ENCODE data around the gene C21orf58.

C21orf58 gene

DNA sequence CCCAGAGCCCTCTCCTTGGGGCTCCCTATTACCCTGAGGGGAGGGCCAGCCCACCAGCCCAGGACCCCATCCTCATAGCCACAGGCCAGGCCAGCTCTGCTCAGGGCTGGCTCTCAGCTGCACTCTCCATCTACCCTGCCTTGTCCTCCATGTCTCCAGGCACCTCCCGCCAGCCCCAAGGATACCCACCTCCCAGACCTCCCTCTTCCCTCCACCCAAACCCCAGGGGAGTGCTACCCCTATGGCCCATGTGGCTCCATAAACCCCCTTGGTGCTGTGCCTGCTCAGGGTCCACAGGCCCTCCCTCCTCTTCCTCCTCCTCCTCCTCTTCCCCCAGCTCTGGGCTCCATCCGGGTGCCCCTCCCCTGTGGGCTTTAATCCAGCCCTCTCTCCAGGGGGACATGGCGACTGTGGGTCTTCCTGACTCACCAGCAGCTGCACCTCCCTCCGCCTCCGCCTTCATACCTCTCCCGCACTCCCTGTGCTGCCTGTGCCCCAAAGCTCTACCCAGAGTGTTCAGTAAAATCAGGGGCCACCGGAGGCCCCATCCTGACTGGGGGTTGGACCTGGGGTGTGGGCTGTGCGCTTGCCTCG, 28.4 kb downstream of the C21orf58 start:
- DNase-seq (ENCODE audit: low spot score) = no peak

DNA sequence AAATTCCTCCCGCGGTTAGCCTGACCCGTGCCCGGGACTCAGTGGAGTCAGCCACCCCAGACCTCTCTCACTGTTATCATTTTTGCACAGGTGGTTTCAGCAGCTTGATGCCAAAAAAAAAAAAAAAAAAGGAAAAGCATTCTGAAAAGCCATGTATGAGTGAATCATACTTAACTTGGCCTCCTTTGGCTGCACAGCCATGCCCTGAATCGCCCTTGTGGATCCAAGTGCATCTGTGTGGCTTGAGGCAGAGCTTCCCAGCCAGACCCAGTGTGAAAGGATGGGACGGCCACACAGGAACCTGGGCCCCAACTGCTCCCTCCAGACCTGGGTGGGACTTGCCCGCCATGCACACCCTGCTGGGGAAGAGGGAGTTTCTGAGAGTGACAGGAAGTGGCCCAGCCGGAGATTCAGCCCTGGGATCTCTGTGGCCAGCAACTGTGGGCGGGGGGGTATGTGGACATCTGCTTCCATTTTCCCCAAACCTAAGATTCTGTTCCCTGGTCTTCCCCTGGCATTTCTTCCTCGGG, 29.0 kb downstream of the C21orf58 start:
- DNase-seq (ENCODE audit: low spot score) = no peak

DNA sequence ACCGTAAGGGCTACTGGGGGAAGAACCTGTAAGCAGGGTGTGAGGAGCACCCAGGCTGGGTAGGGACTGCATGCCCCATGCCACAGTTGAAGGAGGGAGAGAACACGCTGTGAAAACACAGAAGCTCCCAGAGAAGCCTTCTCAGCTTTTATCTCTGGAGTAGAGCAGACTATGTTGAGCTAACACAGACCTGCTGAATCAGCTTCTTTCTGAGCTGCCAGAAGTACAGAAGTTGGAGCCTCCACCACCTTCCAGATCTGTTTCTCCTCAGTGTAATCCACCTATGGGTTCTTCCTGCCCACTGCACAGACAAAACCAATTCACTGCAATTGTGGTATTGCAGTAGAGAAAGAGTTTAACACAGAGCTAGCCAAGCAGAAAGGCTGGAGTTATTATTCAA, 32.1 kb downstream of the C21orf58 start:
- DNase-seq (ENCODE audit: low spot score) = no peak

DNA sequence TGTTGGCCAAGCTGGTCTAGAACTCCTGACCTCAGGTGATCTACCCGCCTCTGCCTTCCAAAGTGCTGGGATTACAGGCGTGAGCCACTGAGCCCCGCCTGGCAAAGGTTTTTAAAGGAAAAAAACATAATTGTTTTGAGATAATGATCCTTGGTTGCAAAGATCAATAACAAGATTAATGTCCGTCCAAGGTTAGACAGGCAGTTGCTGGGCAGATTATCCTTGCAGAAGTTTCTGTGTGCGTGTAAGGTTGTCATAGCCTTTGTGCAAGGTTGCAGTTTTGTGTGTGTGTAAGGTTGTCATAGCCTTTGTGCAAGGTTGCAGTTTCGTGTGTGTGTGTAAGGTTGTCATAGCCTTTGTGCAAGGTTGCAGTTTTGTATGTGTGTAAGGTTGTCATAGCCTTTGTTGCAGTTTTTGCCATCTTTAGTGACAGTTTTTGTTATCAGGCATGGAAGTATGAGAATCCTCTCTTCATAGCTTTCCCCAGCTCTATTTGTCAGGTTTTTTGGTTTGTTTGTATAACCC, 34.0 kb downstream of the C21orf58 start:
- no peak for DNase-seq (ENCODE audit: low spot score)

DNA sequence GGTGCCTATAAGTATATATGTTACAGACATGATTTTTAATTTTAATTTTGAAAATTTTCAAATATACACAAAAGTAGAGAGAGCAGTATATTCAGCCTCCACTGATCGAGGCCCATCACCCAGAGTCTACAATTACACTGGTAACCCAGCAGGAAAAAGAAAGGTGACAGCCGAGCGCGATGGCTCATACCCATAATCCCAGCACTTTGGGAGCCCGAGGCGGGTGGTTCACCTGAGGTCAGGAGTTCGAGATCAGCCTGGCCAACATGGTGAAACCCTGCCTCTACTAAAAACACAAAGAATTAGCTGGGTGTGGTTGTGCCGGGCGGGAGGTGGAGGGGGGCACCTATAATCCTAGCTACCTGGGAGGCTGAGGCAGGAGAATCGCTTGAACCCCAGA, 36.1 kb downstream of the C21orf58 start:
- DNase-seq (ENCODE audit: low spot score) = no peak

DNA sequence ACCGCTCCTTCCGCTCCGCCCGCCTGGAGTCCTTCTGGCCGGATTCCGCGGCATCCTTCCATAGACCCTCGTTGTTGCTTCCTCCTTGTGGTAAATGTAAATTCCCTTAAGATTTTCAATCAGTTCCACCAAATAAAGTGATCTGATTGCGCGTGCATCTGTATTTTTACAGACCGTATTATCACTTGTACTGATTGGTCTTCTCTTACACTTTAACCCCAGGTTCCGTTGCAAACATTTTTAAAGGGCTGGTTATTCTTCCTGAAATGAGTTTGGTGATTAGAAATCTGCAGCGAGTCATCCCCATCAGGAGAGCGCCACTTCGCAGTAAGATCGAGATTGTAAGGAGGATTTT, 37.0 kb downstream of the C21orf58 start:
- DNase-seq (ENCODE audit: low spot score) = peak; percentile 77

DNA sequence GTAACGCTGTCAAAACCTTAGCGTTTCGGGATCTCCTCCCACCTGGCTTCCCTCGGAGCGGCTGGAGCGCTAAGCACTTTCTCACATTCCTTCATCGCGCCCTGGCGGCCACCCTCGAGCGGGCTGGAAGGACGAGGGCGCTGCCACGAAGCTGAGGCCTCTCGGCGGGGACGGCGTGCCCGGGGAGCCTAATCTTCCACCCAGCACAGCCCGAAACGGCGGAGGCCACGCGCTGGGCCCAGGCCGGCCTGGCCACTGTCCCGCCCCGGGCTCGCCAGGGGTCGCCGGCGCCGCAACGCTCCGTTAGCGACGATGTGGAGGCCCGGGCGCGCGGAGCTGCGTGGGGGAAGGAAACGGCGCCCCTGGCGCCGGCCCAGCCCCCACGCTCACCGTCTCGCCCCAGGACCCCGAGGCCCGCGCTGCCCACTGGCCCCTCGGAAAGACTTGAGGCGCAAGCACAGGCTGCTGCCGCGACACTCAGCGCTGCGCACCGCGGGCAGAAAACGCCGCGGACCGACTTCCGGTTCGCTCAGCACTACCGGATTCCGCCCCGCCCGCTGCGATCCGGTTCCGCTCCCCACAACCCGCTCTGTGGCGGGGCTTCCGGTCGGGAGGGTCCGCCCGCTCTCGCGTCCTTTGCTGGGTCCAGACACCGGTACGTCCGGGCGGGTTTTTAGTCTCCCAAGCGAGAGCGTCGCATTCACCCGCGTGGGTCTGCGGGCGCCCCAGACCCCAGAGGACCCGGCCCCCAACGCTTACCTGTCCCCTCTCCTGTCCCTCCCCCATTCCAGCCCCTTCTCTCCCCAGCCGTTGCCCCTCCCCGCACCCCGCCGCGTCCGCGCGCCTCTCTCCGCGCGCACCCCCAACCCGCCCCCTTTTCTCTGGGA, 37.7 kb downstream of the C21orf58 start, which contains the start of gene YBEY:
YBEY (plus strand) TSS at position 582 of the 887 bp plus-strand sequence. CDS start 572 bp downstream, outside the sequence.
- DNase-seq (ENCODE audit: low spot score) = peak; percentile 90

DNA sequence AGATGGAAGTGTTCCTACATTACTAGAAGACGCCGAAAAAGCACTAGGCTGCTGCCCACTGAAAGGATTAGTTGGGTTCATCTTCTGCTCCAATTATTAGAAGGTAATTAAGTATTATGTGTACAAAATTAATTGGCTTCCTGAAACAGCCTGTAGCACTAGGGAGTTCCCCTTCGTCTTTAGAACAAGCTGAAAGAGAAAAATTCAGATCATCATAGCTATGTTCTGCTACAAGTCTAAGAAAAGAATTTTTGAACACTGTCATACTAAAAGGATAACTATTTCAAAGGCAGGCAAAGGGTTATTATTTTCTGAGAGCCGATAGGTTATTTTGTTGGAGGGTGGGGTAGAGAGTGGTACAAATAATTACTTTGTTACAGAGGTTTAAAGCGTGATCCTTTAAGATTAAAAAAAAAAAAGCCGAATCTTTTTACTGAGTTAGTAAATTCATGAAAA, 38.4 kb downstream of the C21orf58 start, which contains the start of gene MCM3AP:
MCM3AP (minus strand) TSS at position 406 of the 456 bp plus-strand sequence; CDS start at position 81, 325 bp downstream.
- DNase-seq (ENCODE audit: low spot score) = no peak

DNA sequence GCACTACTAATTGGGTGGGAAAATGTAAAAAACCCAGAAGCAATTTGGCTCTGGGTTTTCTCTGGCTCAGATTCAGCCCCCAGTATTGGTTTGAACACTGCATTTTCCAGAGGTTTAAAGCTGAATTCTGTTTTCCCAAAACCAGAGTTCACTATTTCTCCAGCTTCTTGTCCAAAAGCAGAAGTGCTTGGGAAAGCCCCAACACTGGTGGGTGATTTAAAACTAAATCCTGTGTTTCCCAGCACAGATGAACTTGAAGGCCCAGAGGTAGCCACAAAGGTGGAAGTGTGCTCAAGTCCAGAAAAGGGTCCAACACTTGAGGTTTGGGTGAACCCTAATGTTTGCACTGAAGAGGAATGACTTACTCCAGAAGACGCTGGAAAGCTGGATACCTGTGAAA, 38.9 kb downstream of the C21orf58 start:
- DNase-seq (ENCODE audit: low spot score) = no peak

DNA sequence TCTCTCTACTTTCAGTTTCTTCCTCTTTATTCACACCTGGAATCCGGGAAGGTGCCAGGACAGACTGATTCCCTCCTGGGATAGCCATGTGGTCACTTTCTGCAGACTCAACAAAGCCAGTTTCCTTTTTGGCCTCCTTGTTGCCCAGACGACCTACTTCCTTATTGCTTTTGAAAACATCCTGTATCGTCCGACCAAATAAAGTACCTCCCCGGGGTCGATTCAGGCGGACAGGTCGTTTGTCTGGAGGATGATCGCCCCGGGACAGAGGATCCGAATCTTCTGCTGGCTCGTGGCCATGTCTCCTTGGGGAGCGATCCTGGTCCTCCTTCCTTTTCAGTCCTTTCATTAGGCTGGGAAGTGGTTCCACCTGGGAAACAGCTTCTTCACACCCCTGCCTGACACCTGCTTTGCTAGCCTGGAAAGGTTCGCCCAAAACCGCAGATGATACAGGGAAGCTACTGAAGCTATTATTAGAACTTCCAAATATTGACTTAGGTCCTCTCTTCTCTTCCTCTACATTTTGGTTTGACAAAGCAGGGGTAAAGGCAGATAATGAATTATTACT, 39.5 kb downstream of the C21orf58 start:
- DNase-seq (ENCODE audit: low spot score) = peak; percentile 71

DNA sequence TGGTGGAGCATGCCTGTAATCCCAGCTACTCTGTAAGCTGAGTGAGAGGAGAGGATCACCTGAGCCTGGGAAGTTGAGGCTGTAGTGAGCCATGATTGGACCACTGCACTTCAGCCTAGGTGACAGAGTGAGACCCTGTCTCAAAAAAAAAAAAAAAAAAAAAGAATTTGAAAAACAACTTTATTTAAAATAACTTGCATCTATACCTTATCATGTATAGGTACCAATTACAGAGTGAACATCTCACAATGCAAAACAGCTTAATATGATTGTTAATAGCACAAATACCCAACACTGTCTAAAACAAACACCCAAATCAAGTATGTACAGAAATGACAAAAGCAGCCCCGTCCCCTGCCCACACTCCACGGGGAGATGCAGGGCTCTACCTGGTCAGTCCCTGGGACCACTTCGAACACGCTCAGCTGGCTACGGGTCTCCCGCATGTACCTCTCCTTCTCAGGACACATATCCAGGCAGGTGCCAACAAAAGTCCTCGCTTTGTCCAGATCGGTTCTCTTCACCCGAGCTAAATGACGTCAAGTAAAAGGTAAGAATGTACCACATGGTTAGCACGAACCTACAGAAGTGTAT, 48.8 kb downstream of the C21orf58 start:
- no peak for DNase-seq (ENCODE audit: low spot score)

DNA sequence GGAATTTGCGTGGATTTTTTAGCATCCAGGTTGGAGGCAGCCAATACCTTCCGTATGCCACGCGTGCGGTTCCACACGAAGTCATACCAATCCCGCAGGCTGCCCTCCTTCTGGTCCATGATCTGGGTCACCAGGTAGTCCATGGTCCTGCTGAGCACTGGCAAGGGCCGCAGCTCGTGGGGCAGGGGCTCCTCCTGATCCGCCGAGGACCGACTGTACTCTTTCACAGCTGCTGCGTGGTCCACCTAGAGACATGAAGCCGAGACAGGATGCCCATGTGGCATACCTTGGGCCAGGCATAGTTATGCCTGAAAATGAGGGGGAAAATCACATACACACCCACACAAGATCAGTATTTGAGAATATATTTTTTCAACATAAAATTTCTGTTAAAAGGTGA, 50.3 kb downstream of the C21orf58 start:
- no peak for DNase-seq (ENCODE audit: low spot score)

DNA sequence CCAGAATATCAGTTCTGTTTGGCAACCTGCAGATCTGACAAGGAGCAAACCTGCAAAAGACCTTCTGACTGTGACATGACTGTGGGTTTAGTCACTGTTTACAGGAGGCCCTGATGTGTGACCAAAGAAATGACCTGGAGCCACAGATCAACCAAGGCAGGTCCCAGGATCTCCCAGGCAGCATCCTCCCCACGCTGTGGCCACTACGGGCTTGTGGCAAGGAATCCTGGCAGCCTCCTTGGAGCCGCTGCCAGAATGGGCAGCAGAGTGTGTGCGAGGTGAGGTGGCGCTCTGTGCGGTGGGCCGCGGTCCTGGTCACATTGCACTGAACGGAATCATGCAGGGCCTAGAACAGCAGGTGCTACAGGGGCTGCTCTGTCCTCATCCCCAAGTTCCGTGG, 54.2 kb downstream of the C21orf58 start:
- no peak for DNase-seq (ENCODE audit: low spot score)

DNA sequence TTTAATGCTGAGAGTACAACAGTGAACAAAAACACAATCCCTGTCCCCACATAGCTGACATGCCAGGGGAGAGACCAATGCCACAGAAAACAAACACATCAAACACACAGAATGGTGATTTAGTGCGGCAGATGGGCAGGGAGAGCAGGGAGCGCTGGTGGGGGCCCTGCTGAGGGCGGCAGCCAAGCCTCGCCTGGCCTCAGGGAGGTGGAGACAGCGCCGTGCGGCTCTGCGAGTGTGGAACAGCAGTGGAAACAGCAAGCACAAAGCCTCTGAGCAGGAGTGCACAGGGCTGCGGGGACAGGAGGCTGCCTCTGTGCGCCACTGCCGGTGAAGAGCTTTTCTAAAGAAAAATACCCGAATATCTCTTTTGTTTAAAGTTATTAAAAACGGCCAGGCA, 55.3 kb downstream of the C21orf58 start:
- DNase-seq (ENCODE audit: low spot score) = no peak

DNA sequence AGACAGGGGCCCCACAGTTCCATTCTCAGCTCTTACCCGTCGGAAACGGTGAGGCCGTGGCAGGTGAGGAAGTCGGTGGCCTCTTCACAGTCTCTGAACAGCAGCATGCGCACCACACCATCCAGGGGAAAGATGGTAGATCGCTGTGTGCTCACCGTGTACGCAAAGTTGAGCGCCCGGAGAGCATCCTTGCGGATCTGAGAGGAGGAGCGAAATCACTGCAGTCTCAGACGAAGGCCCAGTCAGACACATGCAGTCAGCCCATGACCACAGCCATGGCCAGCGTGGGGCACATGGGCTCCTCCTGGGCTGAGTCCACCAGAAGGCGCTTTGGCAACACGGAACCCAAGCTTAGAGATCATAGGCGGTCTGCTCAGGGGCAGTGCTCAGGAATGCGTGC, 56.7 kb downstream of the C21orf58 start:
- DNase-seq (ENCODE audit: low spot score) = no peak

DNA sequence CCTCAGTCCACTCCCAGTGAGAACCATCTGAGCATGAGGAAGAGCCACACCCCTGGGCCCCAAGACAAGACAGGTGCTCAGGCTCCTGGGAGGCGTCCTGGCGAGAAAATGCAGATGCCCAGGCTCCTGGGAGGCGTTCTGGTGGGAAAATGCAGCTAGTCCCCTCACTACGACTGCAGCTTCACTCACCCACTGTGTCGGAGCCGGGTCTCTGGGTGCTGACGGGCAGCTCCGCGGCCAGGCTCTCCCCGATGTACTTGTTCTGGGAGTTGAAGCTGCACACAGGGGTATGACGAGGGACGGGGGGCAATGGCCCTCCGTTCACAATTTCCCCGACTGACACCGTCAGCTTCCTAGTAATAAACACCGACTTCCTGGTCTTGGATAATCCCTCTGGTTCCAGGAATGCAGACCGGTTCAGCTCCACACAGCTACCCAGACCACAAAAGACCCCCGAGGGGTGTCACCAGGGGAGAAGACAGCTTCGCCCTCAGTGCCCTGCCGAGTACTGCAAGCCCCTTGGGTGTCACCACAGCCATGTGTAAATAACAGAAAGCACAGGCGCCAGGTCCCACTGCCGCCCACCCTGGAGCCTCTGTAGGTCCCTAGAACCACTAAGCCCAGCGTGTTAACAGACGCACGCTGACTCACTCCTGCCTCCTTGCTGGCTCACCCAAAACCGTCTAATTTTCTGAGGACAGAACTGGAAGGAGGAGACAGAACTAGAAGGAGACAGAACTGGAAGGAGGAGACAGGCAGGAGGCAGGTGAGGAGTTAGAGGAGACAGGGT, 57.7 kb downstream of the C21orf58 start:
- no peak for DNase-seq (ENCODE audit: low spot score)

DNA sequence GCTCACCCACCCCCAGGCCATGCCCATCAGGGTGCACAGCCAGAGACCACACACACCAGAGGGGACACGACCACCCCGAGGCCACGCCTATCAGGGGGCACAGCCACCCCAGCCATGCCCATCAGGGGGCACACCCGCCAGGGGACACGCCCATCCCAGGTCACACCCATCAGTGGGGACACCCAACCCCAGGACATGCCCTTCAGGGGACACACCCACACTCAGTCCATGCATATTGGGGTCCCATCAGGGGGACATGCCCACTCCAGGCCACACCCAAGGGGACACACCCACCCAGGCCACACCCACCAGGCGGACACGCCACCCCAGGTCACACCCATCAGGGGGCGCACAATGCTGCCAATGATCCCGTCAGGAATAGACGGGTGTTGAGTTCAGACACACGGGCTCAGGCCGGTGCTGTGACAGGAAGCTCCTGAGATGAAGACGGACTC, 59.0 kb downstream of the C21orf58 start:
- DNase-seq (ENCODE audit: low spot score) = no peak

DNA sequence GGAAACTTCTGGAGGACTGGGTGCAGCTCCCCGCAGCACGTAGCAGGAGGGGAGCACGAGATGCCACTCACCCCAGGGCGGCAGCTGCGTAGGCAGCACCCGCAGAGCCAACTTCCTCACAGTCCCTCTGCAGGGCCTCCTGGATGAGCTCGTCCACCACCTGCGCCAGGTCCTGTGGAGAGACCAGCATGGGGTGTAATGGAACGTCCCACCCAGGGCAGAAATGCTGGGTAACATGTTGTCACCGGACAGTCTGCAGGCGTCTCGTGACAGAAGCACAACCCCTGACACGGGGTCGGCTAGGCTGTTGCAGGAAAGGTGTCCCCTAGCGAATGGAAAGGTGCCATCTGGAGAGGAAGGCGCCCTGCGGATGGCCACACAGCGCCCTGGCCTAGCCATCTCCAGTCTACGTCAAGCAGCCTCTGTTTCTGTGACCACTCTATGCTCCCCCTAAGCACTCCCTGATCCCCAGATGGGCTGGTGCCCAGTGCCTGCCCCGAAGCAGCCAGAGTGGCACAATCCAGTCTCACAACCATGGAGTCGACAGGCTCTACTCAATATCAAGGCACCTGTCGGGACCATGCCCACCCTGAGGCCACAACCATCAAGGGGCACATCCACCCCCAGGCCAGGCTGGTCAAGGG, 59.5 kb downstream of the C21orf58 start:
- no peak for DNase-seq (ENCODE audit: low spot score)

DNA sequence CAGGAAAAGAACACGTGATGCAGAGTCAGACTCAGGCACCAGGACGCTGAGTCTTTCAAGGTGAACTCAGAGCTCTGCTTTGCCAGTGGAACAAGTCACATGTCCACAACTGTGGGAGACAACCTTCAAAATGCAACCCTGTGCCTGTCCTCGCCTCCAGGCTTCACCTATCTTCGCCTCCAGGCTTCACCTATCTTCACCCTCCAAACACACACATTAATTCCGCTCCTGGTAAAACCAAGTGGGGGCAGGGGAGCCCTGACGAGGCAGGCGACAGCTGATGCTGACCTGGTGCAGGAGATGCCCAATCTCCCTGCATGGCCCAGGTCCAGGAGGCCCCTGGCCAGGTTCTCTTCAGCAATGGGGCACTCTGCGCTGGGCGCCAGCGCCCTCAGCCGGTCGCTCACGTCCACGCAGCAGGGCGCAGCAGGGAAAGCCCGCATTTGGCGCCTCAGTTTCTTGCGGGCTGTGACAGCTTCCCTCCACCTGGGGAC, 67.1 kb downstream of the C21orf58 start:
- DNase-seq (ENCODE audit: low spot score) = no peak

DNA sequence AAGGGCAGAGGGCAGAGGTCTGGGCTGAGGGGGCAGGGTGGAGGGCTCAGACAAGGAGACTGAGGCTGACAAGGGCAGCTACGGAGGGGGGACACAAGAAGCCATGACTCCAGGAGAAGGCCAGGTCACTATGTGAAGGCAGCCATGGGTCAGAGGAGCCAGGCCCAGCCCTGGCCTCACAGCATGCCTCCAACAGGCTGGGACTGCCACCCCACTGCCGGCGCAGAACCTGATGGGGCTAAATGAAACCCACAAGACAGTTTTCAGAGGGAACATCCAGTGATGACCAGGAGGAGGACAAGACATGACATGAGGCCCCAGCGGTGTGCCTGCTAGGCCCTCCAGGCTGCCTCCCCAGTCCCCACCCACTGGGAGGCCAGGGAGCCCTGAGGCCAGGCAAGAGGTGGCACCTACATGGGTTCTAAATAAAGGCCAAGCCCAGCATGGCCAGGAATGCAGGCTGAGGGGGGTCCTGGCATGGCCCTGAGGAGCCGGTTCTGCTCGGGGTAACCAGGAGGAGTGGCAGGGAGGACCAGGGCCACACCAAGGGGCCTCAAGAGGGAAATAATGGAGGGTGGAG, 67.8 kb downstream of the C21orf58 start:
- DNase-seq (ENCODE audit: low spot score) = no peak
